Neuronal stem cell (in vitro differentiated cells): Measurements from ENCODE around the gene CEP57.
A peak's percentile ranks its signal among the peaks of the same experiment; 100 is the strongest.

Source experiments
- DNase-seq: peaks from one replicate; pipeline ENCODE4 v3.0.0-alpha.2; 2013; ENCODE audit warnings: low spot score
- H2AFZ ChIP-seq: one replicate; pipeline ENCODE4 v1.6.1; 2013; ENCODE audit warnings: mild to moderate bottlenecking, low read length, inconsistent platforms
- H2AK5ac ChIP-seq: 2 replicates; pipeline ENCODE4 v1.6.1; 2013; ENCODE audit warnings: low read depth, mild to moderate bottlenecking, inconsistent platforms, low read length, moderate library complexity, mixed read lengths
- H2BK120ac ChIP-seq: 2 replicates; pipeline ENCODE4 v1.6.1; 2013; ENCODE audit warnings: low read depth, mild to moderate bottlenecking, inconsistent platforms, low read length, moderate library complexity, mixed read lengths
- H2BK12ac ChIP-seq: one replicate; pipeline ENCODE4 v1.6.1; 2013; ENCODE audit warnings: low read length, inconsistent platforms
- H2BK15ac ChIP-seq: 2 replicates; pipeline ENCODE4 v1.6.1; 2013; ENCODE audit warnings: mild to moderate bottlenecking, low read length, inconsistent platforms, mixed read lengths
- H2BK5ac ChIP-seq: one replicate; pipeline ENCODE4 v1.6.1; 2013; ENCODE audit warnings: inconsistent platforms, mild to moderate bottlenecking, low read length, moderate library complexity
- H3K14ac ChIP-seq: one replicate; pipeline ENCODE4 v1.6.1; 2013; ENCODE audit warnings: low read length, inconsistent platforms
- H3K18ac ChIP-seq: 2 replicates; pipeline ENCODE4 v1.6.1; 2013; ENCODE audit warnings: low read length, inconsistent platforms
- H3K23ac ChIP-seq: 2 replicates; pipeline ENCODE4 v1.6.1; 2013; ENCODE audit warnings: low read depth, mild to moderate bottlenecking, mixed read lengths, low read length, inconsistent platforms; ENCODE audit not compliant: poor library complexity
- H3K27ac ChIP-seq: replicated peaks from 3 replicates; pipeline ENCODE4 v1.5.1; 2013; ENCODE audit warnings: low read length, inconsistent platforms
- H3K27me3 ChIP-seq, 3 experiments: 2 replicates each; pipeline ENCODE4 v1.6.1; 2013; ENCODE audit warnings: low read length in 3 of 3, mild to moderate bottlenecking in 2 of 3, inconsistent platforms in 1 of 3, low read depth in 1 of 3, mixed read lengths in 1 of 3, moderate library complexity in 1 of 3; ENCODE audit not compliant: control insufficient read depth in 3 of 3, insufficient read depth in 3 of 3
- H3K36me3 ChIP-seq, 2 donors: replicated peaks in 1 of 2; 2 replicates each; pipeline ENCODE4 v1.6.1; 2013; ENCODE audit warnings: low read length in 2 of 2; ENCODE audit not compliant: control insufficient read depth in 2 of 2, insufficient read depth in 2 of 2
- H3K4ac ChIP-seq: 2 replicates; pipeline ENCODE4 v1.6.1; 2013; ENCODE audit warnings: inconsistent platforms, mild to moderate bottlenecking, low read length, moderate library complexity
- H3K4me1 ChIP-seq, 2 donors: 1 replicate in 1 of 2; 2 replicates in 1 of 2; pipeline ENCODE4 v1.6.1; 2013; ENCODE audit warnings: low read length in 2 of 2, low read depth in 1 of 2; ENCODE audit not compliant: control insufficient read depth in 2 of 2, insufficient read depth in 1 of 2
- H3K4me2 ChIP-seq: one replicate; pipeline ENCODE4 v1.6.1; 2013; ENCODE audit warnings: mild to moderate bottlenecking, low read length, inconsistent platforms; ENCODE audit not compliant: insufficient read depth, poor library complexity, severe bottlenecking
- H3K4me3 ChIP-seq, 2 donors: 2 replicates each; pipeline ENCODE4 v1.5.1; 2013; ENCODE audit warnings: low read length in 2 of 2, mild to moderate bottlenecking in 2 of 2, inconsistent platforms in 1 of 2, moderate library complexity in 1 of 2
- H3K79me1 ChIP-seq: one replicate; pipeline ENCODE4 v1.6.1; 2013; ENCODE audit warnings: low read depth, mild to moderate bottlenecking, inconsistent platforms, low read length, moderate library complexity
- H3K9ac ChIP-seq: one replicate; pipeline ENCODE4 v1.6.1; 2013; ENCODE audit warnings: mild to moderate bottlenecking, low read depth, low read length, inconsistent platforms; ENCODE audit not compliant: poor library complexity
- H3K9me3 ChIP-seq, 2 donors: replicated peaks in 1 of 2; 2 replicates each; pipeline versions ENCODE3 to v1.6.1; 2013; ENCODE audit warnings: low read length in 2 of 2, mild to moderate bottlenecking in 2 of 2, inconsistent platforms in 1 of 2, low read depth in 1 of 2, mixed read lengths in 1 of 2, moderate library complexity in 1 of 2; ENCODE audit not compliant: control insufficient read depth in 2 of 2, insufficient read depth in 1 of 2
- H4K8ac ChIP-seq: one replicate; pipeline ENCODE4 v1.6.1; 2013; ENCODE audit warnings: low read depth, mild to moderate bottlenecking, inconsistent platforms, low read length, moderate library complexity
- H4K91ac ChIP-seq: one replicate; pipeline ENCODE4 v1.6.1; 2013; ENCODE audit warnings: low read length, low read depth, mild to moderate bottlenecking, inconsistent platforms; ENCODE audit not compliant: poor library complexity
- WGBS, 2 donors: extraction: QIAGEN DNeasy Blood & Tissue Kit; methylation state at CpG; one replicate each; pipeline ENCODE4 v1.1.7; 2013; ENCODE audit warnings: missing lambda C conversion rate in 2 of 2, mixed read lengths in 1 of 2; ENCODE audit not compliant: insufficient read length in 2 of 2, insufficient replicate concordance in 1 of 2; ENCODE audit errors: extremely low coverage in 2 of 2; 5-methylcytosine and 5-hydroxymethylcytosine counted together

CEP57 gene

GRCh38 chr11:95835351-95835750 is 45.1 kb downstream of the CEP57 start:
- Histone ChIP-seq H3K79me1 (no peaks in the 10 kb centered on the region), H2BK12ac (no peak overlapping the region), H3K9ac (no peak overlapping the region), H3K14ac (no peak overlapping the region), H2BK5ac (no peak overlapping the region), H3K4me2 (no peak overlapping the region), H3K36me3 (peaks cover 1 to 100% of the 10 kb centered on the region in 2 donors), H3K18ac (no peak overlapping the region), H2AK5ac (no peak overlapping the region), H4K91ac (no peak overlapping the region), H3K27me3 (no peaks in the 10 kb centered on the region), H3K4me3 (no peak overlapping the region), H3K27ac (no peak overlapping the region), H2BK120ac (no peak overlapping the region), H3K9me3 (no peaks in the 10 kb centered on the region), H2AFZ (no peak overlapping the region), H3K4me1 (no peaks in the 10 kb centered on the region), H2BK15ac (no peak overlapping the region), H3K23ac (no peak overlapping the region), H4K8ac (no peak overlapping the region), H3K4ac (no peak overlapping the region)
- WGBS, 2 donors = no CpG with 5 or more reads among the region's 3 CpGs
- DNase-seq = no peak

- H2BK15ac ChIP-seq = no peak overlapping the region
- H3K23ac ChIP-seq = no peak overlapping the region
- H2AK5ac ChIP-seq = no peak overlapping the region
- H3K27ac ChIP-seq = no peak overlapping the region
- no peak overlapping the region for H2BK5ac ChIP-seq
- no peaks in the 10 kb centered on the region for H3K9me3 ChIP-seq
- no peak overlapping the region for H2BK120ac ChIP-seq
- DNase-seq = peak; percentile 72
- H2AFZ ChIP-seq = no peak overlapping the region
- H3K4me2 ChIP-seq = no peak overlapping the region
- peaks cover 1 to 100% of the 10 kb centered on the region in 2 donors for H3K36me3 ChIP-seq
- H3K4ac ChIP-seq = no peak overlapping the region
- H4K91ac ChIP-seq = no peak overlapping the region
- no peaks in the 10 kb centered on the region for H3K4me1 ChIP-seq
- H3K27me3 ChIP-seq = no peaks in the 10 kb centered on the region
- H3K18ac ChIP-seq = no peak overlapping the region
- H3K9ac ChIP-seq = no peak overlapping the region
- no CpG with 5 or more reads among the region's 3 CpGs for WGBS, 2 donors
- no peak overlapping the region for H4K8ac ChIP-seq
- no peaks in the 10 kb centered on the region for H3K79me1 ChIP-seq
- no peak overlapping the region for H2BK12ac ChIP-seq
- no peak overlapping the region for H3K4me3 ChIP-seq
- H3K14ac ChIP-seq = no peak overlapping the region
These were observed 45.6 kb downstream of the CEP57 start for GRCh38 chr11:95835768-95836488.

GRCh38 chr11:95845167-95845566 is 54.9 kb downstream of the CEP57 start:
- H3K36me3 ChIP-seq = peaks cover 4 to 100% of the 10 kb centered on the region in 2 donors
- H3K4me1 ChIP-seq = no peaks in the 10 kb centered on the region
- no peak overlapping the region for H2BK15ac ChIP-seq
- no peak overlapping the region for H3K14ac ChIP-seq
- H2BK5ac ChIP-seq = no peak overlapping the region
- H3K23ac ChIP-seq = no peak overlapping the region
- no peak overlapping the region for H2BK120ac ChIP-seq
- H3K4me2 ChIP-seq = no peak overlapping the region
- H2BK12ac ChIP-seq = no peak overlapping the region
- H3K27me3 ChIP-seq = no peaks in the 10 kb centered on the region
- WGBS, 2 donors = no CpG with 5 or more reads among the region's 1 CpG
- H3K4me3 ChIP-seq = no peak overlapping the region
- no peak overlapping the region for H4K91ac ChIP-seq
- H3K18ac ChIP-seq = no peak overlapping the region
- no peak overlapping the region for H2AFZ ChIP-seq
- H3K9me3 ChIP-seq = no peaks in the 10 kb centered on the region
- H3K9ac ChIP-seq = no peak overlapping the region
- no peak overlapping the region for H3K4ac ChIP-seq
- H2AK5ac ChIP-seq = no peak overlapping the region
- no peak overlapping the region for H3K27ac ChIP-seq
- DNase-seq = no peak
- no peak overlapping the region for H4K8ac ChIP-seq
- H3K79me1 ChIP-seq = no peaks in the 10 kb centered on the region

DNA sequence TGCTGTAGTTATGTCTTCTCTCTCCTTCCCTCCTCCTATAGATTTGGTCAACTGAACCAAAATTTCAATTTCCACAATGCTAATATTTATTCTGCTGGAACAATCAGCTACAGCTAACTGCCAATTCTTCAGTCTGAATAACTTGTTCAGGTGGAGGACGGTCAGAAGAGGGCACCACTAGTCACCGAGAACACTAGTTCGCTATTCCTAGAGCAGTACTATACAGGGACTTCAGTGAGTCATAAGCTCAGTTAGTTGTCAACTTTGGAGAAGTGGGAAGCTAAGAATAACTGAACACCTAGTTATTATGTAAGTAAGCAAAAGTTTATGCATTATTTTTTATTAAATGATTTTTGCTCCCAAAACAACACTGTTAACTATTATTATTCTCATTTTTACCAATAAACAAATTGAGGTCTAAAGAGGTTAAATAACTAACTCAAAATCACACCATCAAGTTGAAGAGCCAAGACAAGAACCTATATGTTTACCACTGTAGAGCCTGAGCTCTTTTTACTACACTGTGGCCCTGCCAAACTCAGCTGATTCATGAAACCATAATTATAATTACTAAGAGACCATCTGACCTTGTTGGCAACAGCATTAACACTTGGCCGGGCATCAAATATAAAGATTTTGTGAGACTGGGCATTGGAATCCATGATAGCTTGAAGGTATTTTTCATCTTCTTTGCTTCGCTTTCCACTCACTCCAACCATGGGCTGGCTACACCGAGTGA is 59.0 kb downstream of the CEP57 start:
- Histone ChIP-seq H3K4me1 (no peaks in the 10 kb centered on the region), H3K23ac (no peak overlapping the region), H3K9ac (no peak overlapping the region), H3K4ac (no peak overlapping the region), H3K4me3 (no peak overlapping the region), H3K27ac (no peak overlapping the region), H2AK5ac (no peak overlapping the region), H3K36me3 (peaks cover 4 to 88% of the 10 kb centered on the region in 2 donors), H3K9me3 (no peaks in the 10 kb centered on the region), H2BK120ac (no peak overlapping the region), H2BK5ac (no peak overlapping the region), H2BK12ac (no peak overlapping the region), H3K4me2 (no peak overlapping the region), H3K14ac (no peak overlapping the region), H2BK15ac (no peak overlapping the region), H4K91ac (no peak overlapping the region), H4K8ac (no peak overlapping the region), H3K27me3 (no peaks in the 10 kb centered on the region), H2AFZ (no peak overlapping the region), H3K79me1 (no peaks in the 10 kb centered on the region), H3K18ac (no peak overlapping the region)
- DNase-seq = peak; percentile 12
- no CpG with 5 or more reads among the region's 6 CpGs for WGBS, 2 donors
